ENCODE measurements around the gene SLC66A2.

The SLC66A2 gene

DNA sequence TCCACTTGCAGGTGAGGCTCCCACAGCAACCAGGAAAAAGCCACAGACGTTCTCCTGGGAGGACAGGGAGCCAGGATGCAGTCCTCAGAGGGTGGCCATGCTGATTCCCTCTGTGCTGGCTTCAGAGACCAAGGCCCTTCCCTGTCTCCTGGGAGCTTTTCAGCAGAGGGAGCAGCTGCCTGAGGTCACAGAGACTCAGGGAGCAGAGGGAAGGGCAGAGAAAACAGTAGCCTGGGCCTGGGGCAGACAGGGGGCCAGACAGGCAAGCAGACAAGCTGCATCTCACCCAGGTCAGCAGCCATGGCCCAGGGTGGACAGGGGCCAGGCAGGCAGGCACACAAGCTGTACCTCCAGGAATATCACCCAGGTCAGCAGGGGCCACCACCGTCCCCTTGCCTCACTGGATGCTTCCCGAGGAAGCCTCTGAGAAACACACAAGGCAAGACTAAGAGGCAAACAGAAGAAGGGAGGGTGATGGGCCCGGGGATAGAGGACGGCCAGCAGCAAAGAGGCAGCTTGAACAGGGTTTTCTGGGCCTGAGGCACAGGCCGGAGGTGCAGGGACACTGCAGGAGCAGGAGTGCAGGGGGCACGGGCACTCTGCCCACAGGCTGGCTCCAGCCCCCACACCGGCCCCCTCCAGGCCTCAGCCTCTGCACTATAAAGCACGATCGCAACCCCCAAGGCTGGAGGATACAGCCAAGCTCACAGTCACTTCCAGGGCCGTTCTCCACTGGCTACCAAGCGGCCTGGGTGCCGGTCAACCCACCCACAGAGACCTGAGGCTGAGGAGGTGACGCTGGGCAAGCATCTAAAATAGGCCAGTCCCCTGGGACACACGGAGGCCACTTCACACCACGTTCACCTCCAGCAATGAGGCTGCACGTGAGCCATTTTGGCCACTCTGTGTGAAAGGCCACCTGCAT lies 6.1 kb downstream of the SLC66A2 start:
- no peak for TF ChIP-seq FOXM1 (IDR thresholded peaks at IDR 0.05; ENCODE audit: borderline replicate concordance, low read depth)
- no peak for TF ChIP-seq EP300 (IDR thresholded peaks at IDR 0.05; ENCODE audit: borderline replicate concordance)
- TF ChIP-seq EGR1 (IDR thresholded peaks at IDR 0.05): no peak
- no peak for TF ChIP-seq NFIC (IDR thresholded peaks at IDR 0.05)
- no peak for TF ChIP-seq TEAD4 (IDR thresholded peaks at IDR 0.05)
- no peak for TF ChIP-seq YY1 (IDR thresholded peaks at IDR 0.05; ENCODE audit: low read depth)
- TF ChIP-seq ZBTB7A (IDR thresholded peaks at IDR 0.05; ENCODE audit: low read depth): no peak
- no peak for TF ChIP-seq TCF12 (IDR thresholded peaks at IDR 0.05; ENCODE audit: low read depth)
- TF ChIP-seq, protein P1, sequence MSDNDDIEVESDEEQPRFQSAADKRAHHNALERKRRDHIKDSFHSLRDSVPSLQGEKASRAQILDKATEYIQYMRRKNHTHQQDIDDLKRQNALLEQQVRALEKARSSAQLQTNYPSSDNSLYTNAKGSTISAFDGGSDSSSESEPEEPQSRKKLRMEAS (IDR thresholded peaks at IDR 0.05): no peak
- no peak for TF ChIP-seq TAF1 (IDR thresholded peaks at IDR 0.05; ENCODE audit: low read depth)

DNA sequence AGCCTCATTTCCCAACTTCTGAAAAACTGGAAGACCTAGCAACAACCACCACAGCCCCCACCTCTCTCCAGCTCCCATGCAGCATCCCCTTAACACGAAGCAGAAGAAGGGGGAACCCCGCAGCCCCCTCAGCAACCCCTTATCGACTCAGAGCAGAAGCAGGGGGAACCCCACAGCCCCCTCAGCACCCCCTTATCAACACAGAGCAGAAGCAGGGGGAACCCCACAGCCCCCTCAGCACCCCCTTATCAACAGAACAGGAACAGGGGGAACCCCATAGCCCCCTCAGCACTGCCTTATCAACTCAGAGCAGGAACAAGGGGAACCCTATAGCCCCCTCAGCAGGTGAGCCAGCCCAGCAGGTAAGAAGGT lies 6.7 kb downstream of the SLC66A2 start:
- TF ChIP-seq TEAD4 (IDR thresholded peaks at IDR 0.05) (no peak), TAF1 (IDR thresholded peaks at IDR 0.05; ENCODE audit: low read depth) (no peak), YY1 (IDR thresholded peaks at IDR 0.05; ENCODE audit: low read depth) (no peak), FOXM1 (IDR thresholded peaks at IDR 0.05; ENCODE audit: borderline replicate concordance, low read depth) (no peak), EGR1 (IDR thresholded peaks at IDR 0.05) (no peak)
- TF ChIP-seq, protein P1 (IDR thresholded peaks at IDR 0.05): no peak
- TF ChIP-seq, protein P2, sequence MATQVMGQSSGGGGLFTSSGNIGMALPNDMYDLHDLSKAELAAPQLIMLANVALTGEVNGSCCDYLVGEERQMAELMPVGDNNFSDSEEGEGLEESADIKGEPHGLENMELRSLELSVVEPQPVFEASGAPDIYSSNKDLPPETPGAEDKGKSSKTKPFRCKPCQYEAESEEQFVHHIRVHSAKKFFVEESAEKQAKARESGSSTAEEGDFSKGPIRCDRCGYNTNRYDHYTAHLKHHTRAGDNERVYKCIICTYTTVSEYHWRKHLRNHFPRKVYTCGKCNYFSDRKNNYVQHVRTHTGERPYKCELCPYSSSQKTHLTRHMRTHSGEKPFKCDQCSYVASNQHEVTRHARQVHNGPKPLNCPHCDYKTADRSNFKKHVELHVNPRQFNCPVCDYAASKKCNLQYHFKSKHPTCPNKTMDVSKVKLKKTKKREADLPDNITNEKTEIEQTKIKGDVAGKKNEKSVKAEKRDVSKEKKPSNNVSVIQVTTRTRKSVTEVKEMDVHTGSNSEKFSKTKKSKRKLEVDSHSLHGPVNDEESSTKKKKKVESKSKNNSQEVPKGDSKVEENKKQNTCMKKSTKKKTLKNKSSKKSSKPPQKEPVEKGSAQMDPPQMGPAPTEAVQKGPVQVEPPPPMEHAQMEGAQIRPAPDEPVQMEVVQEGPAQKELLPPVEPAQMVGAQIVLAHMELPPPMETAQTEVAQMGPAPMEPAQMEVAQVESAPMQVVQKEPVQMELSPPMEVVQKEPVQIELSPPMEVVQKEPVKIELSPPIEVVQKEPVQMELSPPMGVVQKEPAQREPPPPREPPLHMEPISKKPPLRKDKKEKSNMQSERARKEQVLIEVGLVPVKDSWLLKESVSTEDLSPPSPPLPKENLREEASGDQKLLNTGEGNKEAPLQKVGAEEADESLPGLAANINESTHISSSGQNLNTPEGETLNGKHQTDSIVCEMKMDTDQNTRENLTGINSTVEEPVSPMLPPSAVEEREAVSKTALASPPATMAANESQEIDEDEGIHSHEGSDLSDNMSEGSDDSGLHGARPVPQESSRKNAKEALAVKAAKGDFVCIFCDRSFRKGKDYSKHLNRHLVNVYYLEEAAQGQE (IDR thresholded peaks at IDR 0.05; ENCODE audit: low read depth): no peak
- TF ChIP-seq, protein P3, sequence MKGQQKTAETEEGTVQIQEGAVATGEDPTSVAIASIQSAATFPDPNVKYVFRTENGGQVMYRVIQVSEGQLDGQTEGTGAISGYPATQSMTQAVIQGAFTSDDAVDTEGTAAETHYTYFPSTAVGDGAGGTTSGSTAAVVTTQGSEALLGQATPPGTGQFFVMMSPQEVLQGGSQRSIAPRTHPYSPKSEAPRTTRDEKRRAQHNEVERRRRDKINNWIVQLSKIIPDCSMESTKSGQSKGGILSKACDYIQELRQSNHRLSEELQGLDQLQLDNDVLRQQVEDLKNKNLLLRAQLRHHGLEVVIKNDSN (IDR thresholded peaks at IDR 0.05): no peak

DNA sequence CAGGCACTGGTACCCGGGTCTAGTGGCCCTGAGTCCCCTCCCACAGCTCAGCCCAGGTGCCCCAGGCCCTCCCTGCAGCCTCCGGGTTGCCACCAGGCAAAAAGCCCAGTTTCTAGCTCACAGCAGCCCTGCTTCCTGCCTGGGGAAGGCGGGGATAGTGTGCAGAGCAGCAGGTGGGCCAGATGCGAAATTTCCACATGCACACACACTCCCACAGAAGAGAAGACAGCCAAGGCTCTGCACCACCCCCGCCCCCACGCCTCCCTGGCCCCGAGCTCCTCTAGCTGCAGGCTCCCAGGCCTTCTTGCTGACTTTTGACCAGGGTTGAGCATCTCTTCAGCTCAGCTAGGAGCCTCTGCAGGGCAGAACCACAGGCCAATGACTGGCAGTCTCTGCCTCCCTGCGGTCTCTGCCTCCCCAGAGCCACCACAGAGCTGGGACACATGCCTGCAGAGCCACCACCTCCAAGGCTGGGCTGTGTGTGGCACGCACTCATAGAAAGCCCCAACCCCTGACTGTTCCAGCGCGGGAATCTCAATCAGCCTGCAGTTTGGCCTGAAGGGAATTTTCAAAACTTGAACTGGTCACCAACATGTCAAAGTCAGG lies 7.2 kb downstream of the SLC66A2 start:
- TF ChIP-seq, protein P2 (IDR thresholded peaks at IDR 0.05; ENCODE audit: low read depth): no peak
- no peak for TF ChIP-seq YY1 (IDR thresholded peaks at IDR 0.05; ENCODE audit: low read depth)
- TF ChIP-seq TAF1 (IDR thresholded peaks at IDR 0.05; ENCODE audit: low read depth): no peak
- no peak for TF ChIP-seq TCF12 (IDR thresholded peaks at IDR 0.05; ENCODE audit: low read depth)
- no peak for TF ChIP-seq EP300 (IDR thresholded peaks at IDR 0.05; ENCODE audit: borderline replicate concordance)
- no peak for TF ChIP-seq EGR1 (IDR thresholded peaks at IDR 0.05)
- TF ChIP-seq RAD21 (IDR thresholded peaks at IDR 0.05; ENCODE audit: low read depth): no peak
- TF ChIP-seq CREB1 (IDR thresholded peaks at IDR 0.05; ENCODE audit: low read depth): no peak
- TF ChIP-seq, protein P3 (IDR thresholded peaks at IDR 0.05): no peak
- TF ChIP-seq NFIC (IDR thresholded peaks at IDR 0.05): no peak
- TF ChIP-seq TEAD4 (IDR thresholded peaks at IDR 0.05): no peak

DNA sequence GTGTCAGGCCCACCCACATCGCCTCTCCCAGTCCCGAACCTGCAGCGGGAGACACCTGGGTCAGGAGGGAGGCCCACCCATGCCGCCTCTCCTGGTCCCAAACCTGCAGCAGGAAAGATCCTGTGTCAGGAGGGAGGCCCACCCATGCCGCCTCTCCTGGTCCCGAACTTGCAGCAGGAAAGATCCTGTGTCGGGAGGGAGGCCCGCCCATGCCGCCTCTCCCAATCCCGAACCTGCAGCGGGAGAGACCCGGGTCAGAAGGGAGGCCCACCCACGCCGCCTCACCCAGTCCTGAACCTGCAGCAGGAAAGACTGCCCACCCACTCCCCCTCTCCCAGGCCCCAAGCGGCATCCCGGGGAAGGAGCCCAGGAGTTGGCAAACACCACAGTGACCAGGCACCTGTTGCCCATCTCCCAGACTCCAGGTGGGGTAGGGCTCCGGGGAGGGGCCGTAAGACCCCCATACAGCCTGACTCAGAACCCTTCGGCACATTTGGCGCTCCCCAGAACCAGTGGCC lies 7.8 kb downstream of the SLC66A2 start:
- TF ChIP-seq NFIC (IDR thresholded peaks at IDR 0.05) (no peak), EP300 (IDR thresholded peaks at IDR 0.05; ENCODE audit: borderline replicate concordance) (no peak)

DNA sequence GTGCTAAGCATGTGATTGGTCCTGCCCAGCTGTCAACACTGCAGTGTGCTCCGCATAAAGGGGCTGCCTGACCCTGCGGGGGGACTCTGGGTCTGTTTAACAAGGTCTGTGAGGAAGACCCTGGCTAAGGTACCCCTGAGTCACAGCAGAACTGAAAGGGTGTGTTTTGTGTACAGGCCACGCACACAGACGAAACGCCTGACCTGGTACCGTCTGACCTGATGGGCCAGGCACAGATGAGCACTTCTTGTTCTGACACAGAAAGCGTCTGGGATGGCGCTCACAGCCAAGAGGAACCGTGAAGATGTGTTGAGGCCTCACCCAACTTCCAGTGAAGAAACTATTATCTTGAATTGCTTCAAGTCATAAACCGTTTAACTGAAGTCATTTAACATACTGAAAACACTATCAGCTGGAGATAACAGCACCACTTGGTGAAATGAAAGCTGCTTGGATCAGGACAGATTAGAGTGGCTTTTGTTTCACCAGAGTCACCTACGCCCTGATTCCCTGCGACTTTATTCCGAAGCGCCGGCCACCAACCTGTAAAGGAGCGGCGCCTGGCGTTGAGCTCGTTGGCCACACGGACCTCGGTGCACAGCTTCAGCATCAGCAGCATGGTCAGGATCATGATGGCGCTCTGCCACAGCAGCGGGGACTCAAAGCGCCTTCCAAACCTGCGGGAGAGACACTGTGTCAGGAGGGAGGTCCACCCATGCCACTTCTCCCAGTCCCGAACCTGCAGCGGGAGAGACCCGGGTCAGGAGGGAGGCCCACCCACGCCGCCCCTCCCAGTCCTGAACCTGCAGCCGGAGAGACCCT lies 8.5 kb downstream of the SLC66A2 start:
- TF ChIP-seq, protein P2 (IDR thresholded peaks at IDR 0.05; ENCODE audit: low read depth): no peak
- TF ChIP-seq EGR1 (IDR thresholded peaks at IDR 0.05) (no peak), CREB1 (IDR thresholded peaks at IDR 0.05; ENCODE audit: low read depth) (no peak), CEBPB (IDR thresholded peaks at IDR 0.05) (no peak), FOXM1 (IDR thresholded peaks at IDR 0.05; ENCODE audit: borderline replicate concordance, low read depth) (no peak), NFIC (IDR thresholded peaks at IDR 0.05) (no peak), ZBTB7A (IDR thresholded peaks at IDR 0.05; ENCODE audit: low read depth) (no peak)
- TF ChIP-seq, protein P1 (IDR thresholded peaks at IDR 0.05): no peak
- TF ChIP-seq, protein P3 (IDR thresholded peaks at IDR 0.05): no peak
